Activated naive CD8-positive, alpha-beta T cell treated with anti-CD3 and anti-CD28 coated beads, Interleukin-2, amount 50 U/mL, for 16 hours (primary cell): ENCODE results near the gene ATP5PF.
A peak's percentile ranks its signal among the peaks of the same experiment; 100 is the strongest.
"Not testable (repeated sequence)": the region's sequence is repeated elsewhere in the genome, so short reads cannot be mapped to it uniquely, and the experiment has no call there.

Experiments used
- DNase-seq: peaks from one replicate; pipeline ENCODE4 v3.0.0-alpha.2; 2020; ENCODE audit warnings: low read depth, low spot score

The ATP5PF gene

GRCh38 chr21:25734904-25735645, at the start of gene ATP5PF, which contains the start of gene GABPA:
TSS of gene ATP5PF (minus strand) at chr21:25734904. CDS start at chr21:25729794, 5,110 bp downstream.
TSS of gene GABPA (plus strand) at chr21:25734972. CDS start at chr21:25741599, 6,627 bp downstream.
- DNase-seq, result peak; percentile 94

GRCh38 chr21:25778126-25778875, 43.6 kb upstream of the ATP5PF start:
- DNase-seq, result not testable (repeated sequence)

GRCh38 chr21:25776440-25776839, 41.7 kb upstream of the ATP5PF start:
- no peak for DNase-seq

- DNase-seq, result no peak
Observed at GRCh38 chr21:25772686-25773085, 38.0 kb upstream of the ATP5PF start.

GRCh38 chr21:25767921-25768320, 33.2 kb upstream of the ATP5PF start:
- no peak for DNase-seq

GRCh38 chr21:25764065-25764464, 29.4 kb upstream of the ATP5PF start:
- DNase-seq, result no peak

GRCh38 chr21:25760677-25761076, 26.0 kb upstream of the ATP5PF start:
- DNase-seq, result no peak

GRCh38 chr21:25760061-25760460, 25.4 kb upstream of the ATP5PF start:
- no peak for DNase-seq

- no peak for DNase-seq
Observed at GRCh38 chr21:25759573-25759972, 24.9 kb upstream of the ATP5PF start.

GRCh38 chr21:25757531-25757930, 22.8 kb upstream of the ATP5PF start:
- DNase-seq, result no peak

GRCh38 chr21:25756190-25756932, 21.7 kb upstream of the ATP5PF start:
- no peak for DNase-seq

GRCh38 chr21:25752416-25752815, 17.7 kb upstream of the ATP5PF start:
- DNase-seq, result no peak

- DNase-seq, result no peak
Observed at GRCh38 chr21:25750085-25750484, 15.4 kb upstream of the ATP5PF start.

- no peak for DNase-seq
Observed at GRCh38 chr21:25744854-25745253, 10.2 kb upstream of the ATP5PF start.

- DNase-seq, result no peak
Observed at GRCh38 chr21:25742900-25743299, 8.2 kb upstream of the ATP5PF start.

- DNase-seq, result no peak
Observed at GRCh38 chr21:25737421-25737820, 2.7 kb upstream of the ATP5PF start.

GRCh38 chr21:25735646-25736597, 1.2 kb upstream of the ATP5PF start:
- peak; percentile 60 for DNase-seq

GRCh38 chr21:25734654-25734903, 125 bp downstream of the ATP5PF start:
- no peak for DNase-seq

GRCh38 chr21:25733859-25734653, 648 bp downstream of the ATP5PF start:
- DNase-seq, result peak; percentile 3

GRCh38 chr21:25732091-25732760, 2.5 kb downstream of the ATP5PF start:
- no peak for DNase-seq
